ENCODE measurements around the gene EIF4G3.

EIF4G3 gene

GRCh38 chr1:21149855-21150432 is 26.8 kb downstream of the EIF4G3 start:
- Histone ChIP-seq H3K4me2 (no peak overlapping the region), H3K4me1 (ENCODE audit: low read depth, poor library complexity, severe bottlenecking) (peaks cover 17% of the 10 kb centered on the region), H3K27ac (no peak overlapping the region), H3K4me3 (IDR thresholded peaks at IDR 0.05; ENCODE audit: insufficient read depth, low read depth, low read length) (no peak overlapping the region), H3K36me3 (ENCODE audit: insufficient read depth) (no peaks in the 10 kb centered on the region), H3K9ac (no peak overlapping the region), H2AFZ (ENCODE audit: low read depth) (no peak overlapping the region), H4K20me1 (ENCODE audit: insufficient read depth) (no peaks in the 10 kb centered on the region; the same call in 1 of the 2 replicates), H3K27me3 (ENCODE audit: insufficient read depth, low read depth) (no peaks in the 10 kb centered on the region), H3K79me2 (ENCODE audit: insufficient read depth, low read depth) (0 out of 2 replicates have a peak, but pooled peaks cover 6% of the 10 kb centered on the region)
- TF ChIP-seq CTCF (conservative IDR thresholded peaks at IDR 0.05; ENCODE audit: low read depth, low read length) = no peak

GRCh38 chr1:21149430-21149854 is 27.3 kb downstream of the EIF4G3 start:
- Histone ChIP-seq H3K27ac (no peak overlapping the region), H3K4me2 (no peak overlapping the region), H3K36me3 (ENCODE audit: insufficient read depth) (no peaks in the 10 kb centered on the region), H3K4me3 (IDR thresholded peaks at IDR 0.05; ENCODE audit: insufficient read depth, low read depth, low read length) (no peak overlapping the region), H2AFZ (ENCODE audit: low read depth) (no peak overlapping the region), H3K79me2 (ENCODE audit: insufficient read depth, low read depth) (0 out of 2 replicates have a peak, but pooled peaks cover 6% of the 10 kb centered on the region), H3K9ac (no peak overlapping the region), H3K27me3 (ENCODE audit: insufficient read depth, low read depth) (no peaks in the 10 kb centered on the region), H3K4me1 (ENCODE audit: low read depth, poor library complexity, severe bottlenecking) (peaks cover 12% of the 10 kb centered on the region), H4K20me1 (ENCODE audit: insufficient read depth) (no peaks in the 10 kb centered on the region; the same call in 1 of the 2 replicates)
- TF ChIP-seq CTCF (conservative IDR thresholded peaks at IDR 0.05; ENCODE audit: low read depth, low read length) = no peak

GRCh38 chr1:21143752-21144151 is 32.9 kb downstream of the EIF4G3 start:
- H3K36me3 ChIP-seq (ENCODE audit: insufficient read depth) = no peaks in the 10 kb centered on the region
- no peaks in the 10 kb centered on the region for H3K79me2 ChIP-seq (ENCODE audit: insufficient read depth, low read depth)
- TF ChIP-seq CTCF (conservative IDR thresholded peaks at IDR 0.05; ENCODE audit: low read depth, low read length) = no peak
- no peak overlapping the region for H3K9ac ChIP-seq
- no peak overlapping the region for H2AFZ ChIP-seq (ENCODE audit: low read depth)
- H3K27me3 ChIP-seq (ENCODE audit: insufficient read depth, low read depth) = no peaks in the 10 kb centered on the region
- H3K27ac ChIP-seq = no peak overlapping the region
- H4K20me1 ChIP-seq (ENCODE audit: insufficient read depth) = no peaks in the 10 kb centered on the region
- no peak overlapping the region for H3K4me3 ChIP-seq (IDR thresholded peaks at IDR 0.05; ENCODE audit: insufficient read depth, low read depth, low read length)
- H3K4me2 ChIP-seq = no peak overlapping the region
- no peaks in the 10 kb centered on the region for H3K4me1 ChIP-seq (ENCODE audit: low read depth, poor library complexity, severe bottlenecking)

- Histone ChIP-seq H3K4me3 (IDR thresholded peaks at IDR 0.05; ENCODE audit: insufficient read depth, low read depth, low read length) (no peak overlapping the region), H3K4me2 (no peak overlapping the region)
These were observed 33.6 kb downstream of the EIF4G3 start for GRCh38 chr1:21143138-21143537.

More at GRCh38 chr1:21143138-21143537, 33.6 kb downstream of the EIF4G3 start:
- Histone ChIP-seq H3K27me3 (ENCODE audit: insufficient read depth, low read depth) (no peaks in the 10 kb centered on the region), H3K9ac (no peak overlapping the region), H3K79me2 (ENCODE audit: insufficient read depth, low read depth) (no peaks in the 10 kb centered on the region), H4K20me1 (ENCODE audit: insufficient read depth) (no peaks in the 10 kb centered on the region), H3K27ac (no peak overlapping the region), H2AFZ (ENCODE audit: low read depth) (no peak overlapping the region), H3K36me3 (ENCODE audit: insufficient read depth) (no peaks in the 10 kb centered on the region), H3K4me1 (ENCODE audit: low read depth, poor library complexity, severe bottlenecking) (no peaks in the 10 kb centered on the region)
- no peak for TF ChIP-seq CTCF (conservative IDR thresholded peaks at IDR 0.05; ENCODE audit: low read depth, low read length)
